CD4-positive, alpha-beta T cell treated with Interleukin-17A for 4 hours (primary cell): ENCODE results near the gene RIMOC1.
A peak's percentile ranks its signal among the peaks of the same experiment; 100 is the strongest.

ENCODE experiments used
- DNase-seq: peaks from one replicate; pipeline ENCODE4 v3.0.0-alpha.2; 2020; ENCODE audit warnings: mixed read lengths

Gene RIMOC1, protein sequence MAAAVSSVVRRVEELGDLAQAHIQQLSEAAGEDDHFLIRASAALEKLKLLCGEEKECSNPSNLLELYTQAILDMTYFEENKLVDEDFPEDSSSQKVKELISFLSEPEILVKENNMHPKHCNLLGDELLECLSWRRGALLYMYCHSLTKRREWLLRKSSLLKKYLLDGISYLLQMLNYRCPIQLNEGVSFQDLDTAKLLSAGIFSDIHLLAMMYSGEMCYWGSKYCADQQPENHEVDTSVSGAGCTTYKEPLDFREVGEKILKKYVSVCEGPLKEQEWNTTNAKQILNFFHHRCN

DNA sequence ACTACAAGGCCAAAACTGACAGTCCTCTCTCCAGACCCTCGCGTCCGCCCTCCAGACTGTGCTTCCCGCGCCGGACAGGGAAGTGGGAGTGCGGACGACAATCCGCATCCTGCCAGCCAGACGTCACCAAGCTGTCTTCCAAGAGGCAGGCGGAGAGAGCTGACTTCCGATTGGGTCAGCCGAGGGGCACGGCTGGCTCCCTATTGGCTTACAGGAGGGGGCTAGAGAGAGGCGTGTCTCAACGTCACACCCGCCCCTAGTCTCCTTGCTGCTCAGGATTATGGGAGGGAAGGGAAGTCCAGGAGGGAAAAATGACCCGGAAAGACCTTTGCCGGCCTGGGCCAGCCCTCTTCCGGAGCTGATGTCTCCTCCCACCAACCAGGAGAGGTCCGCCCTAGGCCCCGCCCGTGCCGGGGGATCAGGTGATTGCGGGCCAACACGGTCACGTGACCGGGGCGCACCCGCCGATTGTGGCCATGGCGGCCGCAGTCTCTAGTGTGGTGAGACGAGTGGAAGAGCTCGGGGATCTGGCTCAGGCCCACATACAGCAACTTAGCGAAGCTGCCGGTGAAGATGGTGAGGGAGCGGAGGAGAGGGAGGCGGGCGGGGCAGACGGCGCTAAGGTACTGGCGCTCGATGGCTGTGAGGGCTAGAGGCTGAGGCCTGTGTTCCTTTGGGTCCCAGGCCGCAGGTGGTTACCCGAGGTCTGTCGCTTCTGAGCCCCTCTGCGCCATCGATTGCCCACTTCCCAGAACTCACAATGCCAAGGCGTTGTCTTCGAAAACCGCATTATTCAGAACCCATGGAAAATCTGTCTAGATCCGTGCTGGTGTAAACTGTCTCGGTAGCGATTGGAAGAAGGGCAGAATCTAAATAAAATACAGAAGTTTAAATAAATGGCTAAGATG, at the start of gene RIMOC1:
Gene RIMOC1, plus strand, starts transcription at position 453 of the 908 bp plus-strand sequence. Its CDS starts 24 bp downstream, at position 477.
- peak; percentile 98 for DNase-seq

DNA sequence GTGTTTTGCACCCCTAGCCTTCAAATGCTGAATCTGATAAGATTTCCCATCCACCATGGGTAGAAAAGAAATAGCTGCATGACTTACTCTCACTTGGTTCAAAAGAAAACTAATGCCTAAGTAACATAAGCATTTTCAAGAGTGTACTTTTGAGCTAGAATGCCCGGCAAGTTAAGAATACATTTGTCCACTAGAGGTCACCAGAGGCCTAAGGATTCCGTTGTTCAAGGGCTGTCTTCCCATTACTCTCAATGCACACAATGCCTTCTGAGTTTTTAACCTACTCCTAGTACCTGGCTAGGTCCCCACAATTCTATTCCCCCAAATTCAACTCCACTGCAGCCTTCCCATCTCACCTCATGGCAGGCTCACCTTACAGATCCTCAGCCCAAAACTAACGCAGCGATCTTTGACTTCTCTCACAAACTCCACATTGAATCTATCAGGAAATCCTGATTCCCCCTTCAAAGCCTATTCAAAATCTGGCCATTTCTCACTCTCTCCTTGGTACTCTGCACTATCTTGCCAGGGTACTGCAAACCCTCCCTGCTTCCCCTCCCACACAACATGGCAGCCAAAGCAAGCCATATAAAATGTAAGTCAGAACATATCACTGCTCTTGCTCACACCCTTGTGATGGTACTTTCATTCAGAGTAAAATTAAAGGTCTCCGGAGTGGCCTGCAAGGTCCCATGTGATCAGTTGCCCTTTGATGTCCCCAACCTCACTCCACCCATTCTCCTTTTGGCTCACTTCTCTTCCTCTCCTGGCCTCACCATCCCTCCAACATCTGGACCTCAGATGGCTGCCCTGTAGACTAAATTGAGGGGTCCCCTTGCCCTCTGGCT, 47.3 kb upstream of the RIMOC1 start:
- DNase-seq = peak; percentile 69

DNA sequence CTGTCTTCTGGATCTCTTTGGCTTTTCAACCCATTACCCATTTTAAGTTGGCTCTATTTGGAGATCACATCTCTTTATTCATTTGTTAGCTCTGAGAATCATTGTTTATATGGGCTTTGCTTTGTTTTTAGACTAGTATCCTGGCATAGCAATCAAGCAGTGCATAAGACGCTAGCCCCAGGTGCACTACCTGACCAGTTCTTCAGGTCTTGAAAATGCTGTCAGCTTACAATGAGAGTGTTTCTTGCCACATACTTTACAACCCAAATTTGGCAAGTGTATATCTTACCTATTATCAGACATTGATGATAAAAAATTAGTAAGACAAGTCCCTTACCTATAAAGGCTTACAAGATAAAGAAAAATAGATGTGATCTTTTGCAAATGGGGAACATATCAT, 46.2 kb upstream of the RIMOC1 start:
- no peak for DNase-seq

DNA sequence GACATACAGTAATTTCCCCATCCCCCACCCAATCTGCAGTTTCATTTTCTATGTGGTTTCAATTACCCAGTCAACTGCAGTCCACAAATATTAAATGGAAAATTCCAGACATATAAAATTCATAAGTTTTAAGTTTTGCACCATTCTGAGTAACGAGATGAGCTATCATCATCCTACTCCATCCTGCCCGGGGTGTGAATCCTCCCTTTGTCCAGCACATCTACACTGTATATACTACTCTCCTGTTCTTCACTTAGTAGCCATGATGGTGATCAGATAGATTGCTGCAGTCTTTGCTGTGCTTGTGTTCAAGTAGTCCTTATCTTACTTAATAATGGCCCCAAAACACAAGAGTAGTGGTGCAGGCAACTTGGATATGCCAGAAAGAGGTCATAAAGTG, 45.3 kb upstream of the RIMOC1 start:
- DNase-seq = no peak

DNA sequence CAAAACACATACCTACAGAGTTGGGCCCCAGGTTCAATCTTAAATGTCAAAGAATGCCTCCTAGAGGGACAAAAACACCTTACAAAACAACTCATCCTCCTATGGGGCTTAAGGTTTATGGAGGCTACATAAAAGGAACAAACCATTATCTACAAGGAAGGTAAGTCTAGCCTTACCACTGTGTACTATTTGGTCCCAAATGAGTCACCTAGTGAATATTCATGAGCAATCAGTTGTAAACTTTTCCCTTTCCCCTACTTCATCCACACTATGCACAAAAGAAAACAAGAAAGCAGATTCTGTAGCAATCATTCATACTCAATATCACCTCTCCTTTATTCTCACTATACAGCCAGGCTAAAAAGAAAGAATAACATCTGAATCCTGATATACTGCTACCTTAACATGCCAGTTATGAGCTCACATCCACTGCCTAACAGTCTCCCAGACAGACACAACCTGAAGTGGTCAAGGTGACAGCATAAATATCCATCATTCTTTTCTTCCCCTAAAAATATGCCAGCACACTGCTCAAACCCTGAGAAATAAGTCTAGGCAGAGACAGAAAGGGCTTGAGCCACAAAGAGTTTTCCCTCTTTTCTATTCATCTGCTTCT, 40.2 kb upstream of the RIMOC1 start:
- DNase-seq = no peak

DNA sequence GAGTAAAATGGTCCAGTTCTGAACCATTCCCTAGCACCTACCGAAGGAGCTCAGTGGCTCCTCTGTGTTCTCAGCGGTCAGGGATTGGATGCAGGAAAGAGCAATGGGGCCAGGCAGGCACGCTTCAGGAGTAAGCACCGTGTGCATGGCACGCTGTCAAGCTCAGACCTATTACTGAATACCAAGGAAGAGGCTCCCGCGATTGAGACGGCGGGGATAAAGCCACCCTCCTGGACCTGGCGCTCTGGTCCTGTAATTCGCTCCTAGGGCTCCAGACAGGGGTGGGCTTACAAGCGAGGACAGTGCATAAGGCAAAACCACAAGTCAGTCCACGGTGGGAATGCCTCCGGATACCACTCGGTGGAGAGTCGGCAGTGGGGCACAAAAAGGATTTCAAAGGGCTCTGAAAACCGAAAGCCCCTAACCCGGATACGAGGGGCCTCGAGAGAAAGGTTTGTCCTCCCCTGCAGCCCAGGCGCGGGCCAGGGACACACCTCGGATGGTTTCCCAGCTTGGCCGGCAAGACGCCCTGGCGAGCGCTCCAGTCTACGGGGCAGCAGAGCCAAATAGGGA, 34.9 kb upstream of the RIMOC1 start:
- peak; percentile 15 for DNase-seq

DNA sequence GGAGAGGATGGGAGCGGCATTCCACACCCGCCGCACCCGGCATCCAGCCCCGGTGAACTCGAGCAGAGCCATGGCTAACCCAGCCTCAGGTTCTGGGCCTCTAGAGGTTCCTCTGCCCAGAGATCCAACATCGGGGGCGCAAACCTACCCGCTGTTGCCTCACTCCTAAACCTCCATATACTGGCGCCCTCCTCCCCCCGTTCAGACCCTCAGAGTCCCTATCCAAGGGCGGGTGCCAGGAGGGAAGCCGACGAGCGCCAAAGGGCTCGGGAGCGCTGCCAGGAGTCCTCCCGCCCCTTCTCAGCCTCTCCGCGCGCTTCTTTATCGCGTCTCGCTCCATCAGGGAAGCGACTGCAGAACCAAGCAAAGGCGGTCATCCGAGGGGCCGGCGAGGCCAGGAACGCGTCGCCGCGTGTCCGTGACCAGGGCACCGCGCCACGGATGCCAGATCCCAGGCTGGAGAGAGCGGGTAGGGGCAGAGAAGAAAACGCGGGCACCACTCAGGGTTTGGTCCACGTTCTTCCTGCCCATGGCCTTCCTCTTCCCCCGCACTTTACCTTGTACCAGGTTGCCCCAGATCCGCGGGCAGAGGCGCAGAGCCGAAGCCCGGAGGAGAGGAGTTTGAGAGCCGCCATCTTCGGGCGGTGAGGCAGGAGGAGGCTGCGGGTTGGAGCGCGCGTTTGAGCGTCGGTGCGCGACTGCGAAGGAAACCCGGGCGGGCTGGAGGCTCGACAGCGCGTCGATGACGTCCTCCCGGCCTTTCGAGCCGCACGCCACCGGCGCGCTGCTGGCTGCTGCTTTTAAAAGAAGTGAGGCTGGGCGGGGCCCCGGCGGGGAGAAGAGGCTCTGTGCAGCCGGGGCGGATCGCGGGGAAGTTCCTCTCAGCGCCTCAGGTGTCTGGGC, 34.2 kb upstream of the RIMOC1 start, which contains the start of gene OXCT1:
Gene OXCT1, minus strand, starts transcription at position 702 of the 903 bp plus-strand sequence. Its CDS starts 67 bp downstream, at position 635.
- peak; percentile 96 for DNase-seq

DNA sequence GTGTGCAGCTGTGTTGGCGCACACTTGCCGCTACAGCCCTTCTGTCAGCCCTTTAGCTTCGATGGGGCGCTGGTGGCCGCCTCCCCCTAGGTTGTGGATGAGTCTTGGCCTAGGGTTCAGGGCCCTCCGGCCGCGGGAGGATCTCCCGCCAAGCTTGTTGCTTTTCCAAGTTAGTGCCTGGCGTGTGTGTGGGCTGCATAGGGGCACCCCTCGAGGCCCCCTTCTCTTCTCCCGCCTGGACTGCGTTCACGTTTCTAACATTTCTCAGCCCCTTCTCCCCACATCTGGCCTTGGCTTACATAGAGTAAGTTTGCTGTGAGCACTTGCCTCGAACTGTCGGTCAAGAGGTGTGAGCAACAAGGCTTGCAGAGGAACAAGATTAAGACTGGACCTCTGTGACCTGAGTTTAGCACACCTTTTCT, 33.5 kb upstream of the RIMOC1 start:
- no peak for DNase-seq

DNA sequence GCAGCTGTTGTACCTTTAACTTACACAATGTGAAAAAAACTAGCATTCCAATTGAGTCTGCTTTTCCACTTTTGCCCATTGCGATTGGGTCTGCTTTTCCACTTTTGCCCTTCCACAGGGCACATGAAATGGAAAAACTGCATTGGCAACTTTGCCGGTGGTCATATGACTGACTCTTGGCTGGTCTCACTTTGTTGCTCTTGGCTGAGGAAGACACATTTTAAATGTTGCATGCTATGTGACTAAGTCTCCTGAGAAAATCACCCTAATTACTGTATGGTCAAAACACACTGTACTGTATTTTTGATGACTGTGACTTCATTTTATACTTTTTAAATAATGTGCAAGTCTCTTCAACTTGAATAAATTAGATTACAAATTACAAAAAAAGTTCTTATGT, 32.3 kb upstream of the RIMOC1 start:
- DNase-seq = no peak

DNA sequence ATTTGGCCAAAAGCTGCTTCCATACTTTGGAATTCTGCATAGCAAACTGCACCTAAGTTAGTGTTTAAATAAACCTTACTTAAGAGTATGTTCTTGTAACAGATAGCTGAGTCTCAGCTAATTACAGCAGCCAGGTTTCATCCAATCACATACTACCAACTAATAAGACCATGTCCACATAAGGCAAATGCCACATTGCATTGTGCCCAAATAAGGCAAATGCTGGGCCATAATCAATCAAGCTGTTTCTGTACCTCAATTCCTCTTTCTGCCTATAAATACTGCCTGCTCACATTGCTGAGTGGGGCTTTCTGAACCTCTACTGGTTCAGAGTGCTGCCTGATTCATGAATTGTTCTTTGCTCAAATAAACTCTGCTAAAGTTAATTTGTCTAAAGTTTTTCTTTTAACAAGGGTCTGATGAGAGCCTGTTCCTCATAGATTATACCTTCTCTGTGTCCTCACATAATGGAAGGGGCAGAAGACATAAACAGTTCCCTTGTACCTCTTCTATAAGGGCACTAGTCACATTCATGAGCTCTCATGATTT, 29.6 kb upstream of the RIMOC1 start:
- DNase-seq = no peak

DNA sequence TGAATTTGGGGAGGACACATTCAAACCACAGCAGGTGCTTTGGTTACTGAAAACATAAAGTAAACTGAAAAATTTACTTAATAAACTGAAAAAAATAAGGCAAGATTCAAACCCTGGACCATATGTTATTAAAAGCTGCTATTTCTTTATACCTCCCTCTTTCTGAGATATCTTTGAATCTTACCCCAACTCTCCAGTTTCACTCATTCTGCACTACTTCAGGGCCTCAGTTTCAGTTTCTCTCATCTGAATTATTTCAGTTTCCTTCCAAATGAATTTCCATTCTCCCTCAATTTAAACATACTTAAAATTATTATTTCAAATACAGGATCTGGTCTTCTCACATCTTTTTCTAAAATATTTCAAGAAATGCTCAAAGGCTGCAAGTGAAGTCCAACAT, 29.0 kb upstream of the RIMOC1 start:
- no peak for DNase-seq

DNA sequence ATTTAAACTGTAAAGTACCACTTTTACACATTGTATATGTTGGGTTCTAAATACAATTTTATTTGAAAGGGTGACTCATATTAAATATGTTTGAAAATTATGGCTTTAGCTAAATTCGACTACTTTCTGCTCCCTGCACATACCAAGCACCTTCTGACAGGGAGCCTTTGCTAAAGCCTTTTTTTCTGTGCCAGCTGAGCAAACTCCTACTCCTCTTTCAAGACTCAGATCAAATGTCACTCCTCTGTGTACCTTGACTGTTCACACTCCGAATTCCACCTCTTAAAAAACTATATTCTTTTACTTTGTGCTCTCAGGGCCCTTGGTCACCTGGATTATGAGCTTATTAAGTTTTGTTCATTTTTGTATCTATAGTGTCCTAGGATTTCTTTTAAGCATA, 27.5 kb upstream of the RIMOC1 start:
- DNase-seq = no peak

DNA sequence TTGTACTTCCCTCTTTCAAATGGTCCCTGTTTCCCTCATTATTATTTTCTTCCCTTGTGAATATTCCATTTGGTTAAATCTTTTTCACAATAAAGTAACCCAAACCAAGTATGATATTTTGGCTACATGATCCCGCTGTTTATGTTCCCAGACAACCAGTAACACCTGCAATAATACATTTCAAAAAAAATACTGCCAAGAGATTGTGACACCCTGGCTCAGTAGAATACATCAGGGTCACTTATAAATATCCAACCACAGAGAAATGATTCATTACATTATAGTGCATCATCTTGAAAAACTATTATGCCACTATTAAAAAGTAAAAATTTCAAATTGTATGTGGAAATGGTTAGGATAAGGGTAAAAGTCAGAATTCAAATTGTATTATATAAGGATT, 26.7 kb upstream of the RIMOC1 start:
- DNase-seq = no peak

DNA sequence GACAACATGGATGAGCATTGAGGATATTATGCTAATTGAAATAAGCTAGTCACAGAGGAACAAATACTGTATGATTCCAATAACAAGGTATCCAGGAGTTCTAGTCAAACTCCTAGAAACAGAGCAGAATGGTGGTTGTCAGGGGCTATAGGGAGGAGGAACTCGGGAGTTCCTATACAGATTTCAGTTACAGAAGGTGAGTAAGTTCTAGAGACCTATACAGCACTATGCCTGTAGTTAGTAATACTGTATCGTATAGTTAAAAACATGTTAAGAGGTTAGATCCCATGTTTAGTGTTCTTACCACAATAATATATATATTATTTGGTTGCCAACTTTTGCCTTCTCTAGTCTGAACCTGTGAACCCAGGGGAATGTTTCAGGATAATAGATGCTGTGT, 26.0 kb upstream of the RIMOC1 start:
- DNase-seq = no peak

DNA sequence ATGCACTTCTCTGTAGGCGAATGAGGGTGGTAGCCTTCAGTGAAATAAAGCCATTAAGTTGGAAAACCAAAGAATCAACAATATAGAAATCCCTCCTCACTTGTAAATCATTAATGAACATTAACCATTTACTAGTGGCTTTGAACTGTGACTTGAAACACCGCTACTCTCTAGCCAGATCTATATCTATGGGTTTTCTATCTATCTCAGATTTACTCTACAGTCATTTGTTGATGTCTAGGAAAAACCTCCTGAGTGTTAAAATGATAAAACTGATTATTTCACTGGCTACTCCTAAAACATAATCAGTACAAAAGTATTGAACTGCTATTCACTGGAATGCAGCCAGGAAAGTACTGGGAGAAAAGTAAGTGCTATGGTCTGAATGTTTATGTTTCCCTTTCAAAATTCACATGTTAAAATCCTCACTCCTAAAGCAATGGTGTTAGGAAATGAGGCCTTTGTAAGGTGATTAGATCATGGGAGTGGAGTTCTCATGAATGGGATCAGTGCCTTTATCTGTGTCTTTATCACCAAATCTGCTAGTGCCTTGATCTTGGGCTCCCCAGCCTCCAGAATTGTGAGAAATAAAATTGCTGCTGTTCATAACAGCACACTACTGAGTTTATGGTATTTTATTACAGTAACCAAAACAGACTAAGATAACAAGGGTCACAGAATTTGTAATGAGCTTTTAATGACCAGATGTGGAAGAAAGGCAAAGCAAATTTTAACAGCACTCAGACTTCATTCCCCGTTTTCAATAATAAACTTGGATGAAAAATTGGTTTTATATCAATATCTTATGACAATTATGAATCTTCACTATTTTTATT, 25.3 kb upstream of the RIMOC1 start:
- no peak for DNase-seq

DNA sequence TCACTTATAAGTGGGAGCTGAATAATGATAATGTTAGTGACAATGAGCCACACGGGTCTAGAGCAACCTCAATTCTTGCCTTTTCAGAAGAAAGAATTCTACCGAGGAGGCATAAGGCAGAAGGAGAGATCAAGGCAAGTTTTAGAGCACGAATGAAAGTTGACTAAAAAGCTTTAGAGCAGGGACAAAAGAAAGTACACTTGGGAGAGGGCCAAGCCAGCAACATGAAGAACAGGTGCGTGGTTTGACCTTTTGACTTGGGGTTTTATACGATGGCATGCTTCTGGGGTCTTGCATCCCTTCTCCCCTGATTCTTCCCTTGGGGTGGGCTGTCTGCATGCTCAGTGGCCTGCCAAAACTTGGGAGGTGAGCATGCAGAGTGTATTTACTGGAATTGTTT, 21.4 kb upstream of the RIMOC1 start:
- DNase-seq = no peak

DNA sequence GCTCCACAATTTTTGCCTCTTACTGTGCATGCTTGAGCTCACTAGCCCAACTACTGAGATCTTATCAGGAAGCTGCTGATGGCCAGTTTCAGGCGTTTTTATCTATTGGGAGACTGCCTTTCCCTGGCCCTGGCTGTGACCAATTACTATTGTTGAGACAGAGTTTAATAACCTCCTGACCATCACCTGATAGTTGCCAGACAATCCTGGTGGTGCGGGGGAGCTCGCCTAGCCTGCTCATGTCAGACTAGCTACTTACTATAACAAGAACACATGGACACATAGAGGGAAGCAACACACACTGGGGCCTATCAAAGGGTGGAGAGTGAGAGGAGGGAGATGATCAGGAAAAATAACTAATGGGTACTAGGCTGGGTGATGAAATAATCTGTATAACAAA, 20.9 kb upstream of the RIMOC1 start:
- DNase-seq = no peak

DNA sequence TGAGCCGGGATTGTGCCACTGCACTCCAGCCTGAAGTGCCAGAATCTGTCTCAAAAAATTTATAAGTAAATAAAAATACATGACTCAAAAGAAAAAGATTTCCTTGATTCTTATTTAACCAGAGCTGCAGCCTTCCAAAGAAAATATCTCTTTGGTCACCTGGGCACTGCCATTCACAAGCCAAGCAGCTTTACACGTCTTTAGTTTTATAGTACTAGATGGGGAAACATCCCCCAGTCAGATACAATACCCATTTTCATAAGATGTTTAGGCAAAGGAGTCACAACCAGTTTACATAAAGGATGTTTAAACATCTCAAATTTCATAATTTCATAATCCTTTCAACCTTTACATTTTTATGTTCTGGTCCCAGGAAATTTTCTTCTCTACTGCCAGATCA, 20.2 kb upstream of the RIMOC1 start:
- no peak for DNase-seq

DNA sequence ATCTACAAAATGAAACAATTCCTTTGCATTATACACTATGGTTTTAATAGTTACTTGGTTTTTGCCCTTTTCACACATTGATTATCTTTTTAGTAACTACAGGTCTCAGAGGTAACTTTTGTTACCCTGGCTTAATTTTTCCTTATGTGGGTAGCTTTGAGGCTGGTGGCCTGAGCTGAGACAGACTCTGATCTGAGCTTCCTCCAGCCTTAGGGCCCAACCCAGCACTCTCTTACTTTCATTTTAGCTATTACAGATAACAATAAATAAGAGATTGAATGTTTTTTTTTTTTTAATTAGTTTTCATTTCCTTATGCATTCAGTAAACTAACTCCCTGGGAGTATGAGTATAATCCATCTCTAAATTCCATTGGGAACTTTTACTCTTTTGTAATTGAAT, 18.9 kb upstream of the RIMOC1 start:
- no peak for DNase-seq
